SK-N-SH treated with all-trans-retinoic acid at 6 μM for 48 hours (cell line): ENCODE data around the gene HUS1.

Source experiments
- ARNTL ChIP-seq: fragments of 450-650 bp; formaldehyde crosslinking; IDR thresholded peaks from 2 replicates; pipeline ENCODE4 v1.5.0; 2020; ENCODE audit warnings: low read depth, mild to moderate bottlenecking, moderate library complexity, borderline replicate concordance
- OSR1 ChIP-seq: fragments of 250-450 bp; sonication (Bioruptor Pico); IDR thresholded peaks from 2 replicates; pipeline ENCODE4 v1.8.0; 2022; ENCODE audit warnings: moderate library complexity, mild to moderate bottlenecking, inconsistent platforms
- TOX ChIP-seq: fragments of 250-450 bp; sonication (Bioruptor Pico); IDR thresholded peaks from 2 replicates; pipeline ENCODE4 v1.8.0; 2021; ENCODE audit warnings: mild to moderate bottlenecking, moderate library complexity, borderline replicate concordance
- ZNF565 ChIP-seq: fragments of 450-650 bp; formaldehyde crosslinking; conservative IDR thresholded peaks from 2 replicates; pipeline ENCODE4 v1.5.0; 2020; ENCODE audit warnings: low read depth, mild to moderate bottlenecking, moderate library complexity
- ZNF70 ChIP-seq: fragments of 450-650 bp; formaldehyde crosslinking; IDR thresholded peaks from 2 replicates; pipeline ENCODE4 v1.5.0; 2020; ENCODE audit warnings: mild to moderate bottlenecking, moderate library complexity
- ZNF8 ChIP-seq: fragments of 450-650 bp; formaldehyde crosslinking; IDR thresholded peaks from 2 replicates; pipeline ENCODE4 v1.5.0; 2020; ENCODE audit warnings: mild to moderate bottlenecking, moderate library complexity
- TF ChIP-seq, protein P1 (sequence below): fragments of 250-450 bp; sonication (Bioruptor Pico); IDR thresholded peaks from 2 replicates; pipeline ENCODE4 v1.5.0; 2020; ENCODE audit warnings: mild to moderate bottlenecking, moderate library complexity
- TF ChIP-seq, protein P2 (sequence below): fragments of 250-450 bp; sonication (Bioruptor Pico); IDR thresholded peaks from 2 replicates; pipeline ENCODE4 v1.5.1; 2020; ENCODE audit warnings: low read depth, mild to moderate bottlenecking, moderate library complexity
- TF ChIP-seq, protein P3 (sequence below): fragments of 250-450 bp; sonication (Bioruptor Pico); IDR thresholded peaks from 2 replicates; pipeline ENCODE4 v1.8.0; 2020; ENCODE audit warnings: mild to moderate bottlenecking, moderate library complexity, borderline replicate concordance
- TF ChIP-seq, protein P4 (sequence below): fragments of 250-450 bp; sonication (Bioruptor Pico); IDR thresholded peaks from 2 replicates; pipeline ENCODE4 v1.8.0; 2021; ENCODE audit warnings: low read depth, mild to moderate bottlenecking, moderate library complexity, borderline replicate concordance

DNA sequence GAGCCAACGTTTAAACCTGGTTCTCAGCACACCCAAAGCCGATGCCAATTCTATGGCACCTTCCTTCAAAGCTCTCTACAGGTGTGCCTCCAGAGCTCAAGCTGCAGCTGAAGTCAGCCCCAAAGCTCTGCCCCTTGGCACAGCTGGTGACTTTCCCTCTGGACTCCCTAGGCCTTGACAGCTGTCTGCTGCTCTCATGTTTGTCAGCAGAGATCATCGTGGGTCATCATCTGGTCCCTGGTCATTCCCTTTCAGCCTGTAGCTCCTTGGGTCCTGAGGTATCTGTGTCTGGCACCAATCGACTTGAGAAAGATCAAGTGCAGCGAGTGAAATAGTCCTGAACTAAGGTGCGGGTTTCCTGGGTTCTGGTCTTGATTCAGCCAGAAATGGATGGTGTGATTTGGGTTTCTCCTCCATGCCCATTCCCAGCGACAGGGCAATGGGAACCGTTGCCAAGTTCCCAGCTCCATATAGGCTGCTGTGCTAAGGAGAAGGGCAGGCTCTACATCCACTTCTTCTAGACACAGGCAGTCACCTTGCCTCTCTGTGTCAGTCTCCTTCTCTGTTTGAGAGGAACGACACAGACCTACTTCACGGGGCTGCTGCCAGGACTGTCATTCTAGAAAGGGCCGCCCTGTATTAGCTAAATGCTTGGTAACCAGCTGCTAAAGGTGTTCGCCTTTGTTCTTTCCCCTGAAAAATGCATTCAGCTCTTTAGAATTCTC, 34.7 kb downstream of the HUS1 start:
- TF ChIP-seq ZNF70 (CRISPR knock-in tag) (no peak), ARNTL (no peak), TOX (CRISPR knock-in tag) (no peak), OSR1 (no peak), ZNF565 (CRISPR knock-in tag) (no peak), ZNF8 (CRISPR knock-in tag) (no peak)
- TF ChIP-seq, protein P1, sequence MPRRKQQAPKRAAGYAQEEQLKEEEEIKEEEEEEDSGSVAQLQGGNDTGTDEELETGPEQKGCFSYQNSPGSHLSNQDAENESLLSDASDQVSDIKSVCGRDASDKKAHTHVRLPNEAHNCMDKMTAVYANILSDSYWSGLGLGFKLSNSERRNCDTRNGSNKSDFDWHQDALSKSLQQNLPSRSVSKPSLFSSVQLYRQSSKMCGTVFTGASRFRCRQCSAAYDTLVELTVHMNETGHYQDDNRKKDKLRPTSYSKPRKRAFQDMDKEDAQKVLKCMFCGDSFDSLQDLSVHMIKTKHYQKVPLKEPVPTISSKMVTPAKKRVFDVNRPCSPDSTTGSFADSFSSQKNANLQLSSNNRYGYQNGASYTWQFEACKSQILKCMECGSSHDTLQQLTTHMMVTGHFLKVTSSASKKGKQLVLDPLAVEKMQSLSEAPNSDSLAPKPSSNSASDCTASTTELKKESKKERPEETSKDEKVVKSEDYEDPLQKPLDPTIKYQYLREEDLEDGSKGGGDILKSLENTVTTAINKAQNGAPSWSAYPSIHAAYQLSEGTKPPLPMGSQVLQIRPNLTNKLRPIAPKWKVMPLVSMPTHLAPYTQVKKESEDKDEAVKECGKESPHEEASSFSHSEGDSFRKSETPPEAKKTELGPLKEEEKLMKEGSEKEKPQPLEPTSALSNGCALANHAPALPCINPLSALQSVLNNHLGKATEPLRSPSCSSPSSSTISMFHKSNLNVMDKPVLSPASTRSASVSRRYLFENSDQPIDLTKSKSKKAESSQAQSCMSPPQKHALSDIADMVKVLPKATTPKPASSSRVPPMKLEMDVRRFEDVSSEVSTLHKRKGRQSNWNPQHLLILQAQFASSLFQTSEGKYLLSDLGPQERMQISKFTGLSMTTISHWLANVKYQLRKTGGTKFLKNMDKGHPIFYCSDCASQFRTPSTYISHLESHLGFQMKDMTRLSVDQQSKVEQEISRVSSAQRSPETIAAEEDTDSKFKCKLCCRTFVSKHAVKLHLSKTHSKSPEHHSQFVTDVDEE (CRISPR knock-in tag): no peak
- TF ChIP-seq, protein P2, sequence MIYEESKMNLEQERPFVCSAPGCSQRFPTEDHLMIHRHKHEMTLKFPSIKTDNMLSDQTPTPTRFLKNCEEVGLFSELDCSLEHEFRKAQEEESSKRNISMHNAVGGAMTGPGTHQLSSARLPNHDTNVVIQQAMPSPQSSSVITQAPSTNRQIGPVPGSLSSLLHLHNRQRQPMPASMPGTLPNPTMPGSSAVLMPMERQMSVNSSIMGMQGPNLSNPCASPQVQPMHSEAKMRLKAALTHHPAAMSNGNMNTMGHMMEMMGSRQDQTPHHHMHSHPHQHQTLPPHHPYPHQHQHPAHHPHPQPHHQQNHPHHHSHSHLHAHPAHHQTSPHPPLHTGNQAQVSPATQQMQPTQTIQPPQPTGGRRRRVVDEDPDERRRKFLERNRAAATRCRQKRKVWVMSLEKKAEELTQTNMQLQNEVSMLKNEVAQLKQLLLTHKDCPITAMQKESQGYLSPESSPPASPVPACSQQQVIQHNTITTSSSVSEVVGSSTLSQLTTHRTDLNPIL (CRISPR knock-in tag): no peak
- TF ChIP-seq, protein P3, sequence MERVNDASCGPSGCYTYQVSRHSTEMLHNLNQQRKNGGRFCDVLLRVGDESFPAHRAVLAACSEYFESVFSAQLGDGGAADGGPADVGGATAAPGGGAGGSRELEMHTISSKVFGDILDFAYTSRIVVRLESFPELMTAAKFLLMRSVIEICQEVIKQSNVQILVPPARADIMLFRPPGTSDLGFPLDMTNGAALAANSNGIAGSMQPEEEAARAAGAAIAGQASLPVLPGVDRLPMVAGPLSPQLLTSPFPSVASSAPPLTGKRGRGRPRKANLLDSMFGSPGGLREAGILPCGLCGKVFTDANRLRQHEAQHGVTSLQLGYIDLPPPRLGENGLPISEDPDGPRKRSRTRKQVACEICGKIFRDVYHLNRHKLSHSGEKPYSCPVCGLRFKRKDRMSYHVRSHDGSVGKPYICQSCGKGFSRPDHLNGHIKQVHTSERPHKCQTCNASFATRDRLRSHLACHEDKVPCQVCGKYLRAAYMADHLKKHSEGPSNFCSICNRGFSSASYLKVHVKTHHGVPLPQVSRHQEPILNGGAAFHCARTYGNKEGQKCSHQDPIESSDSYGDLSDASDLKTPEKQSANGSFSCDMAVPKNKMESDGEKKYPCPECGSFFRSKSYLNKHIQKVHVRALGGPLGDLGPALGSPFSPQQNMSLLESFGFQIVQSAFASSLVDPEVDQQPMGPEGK: no peak
- TF ChIP-seq, protein P4, sequence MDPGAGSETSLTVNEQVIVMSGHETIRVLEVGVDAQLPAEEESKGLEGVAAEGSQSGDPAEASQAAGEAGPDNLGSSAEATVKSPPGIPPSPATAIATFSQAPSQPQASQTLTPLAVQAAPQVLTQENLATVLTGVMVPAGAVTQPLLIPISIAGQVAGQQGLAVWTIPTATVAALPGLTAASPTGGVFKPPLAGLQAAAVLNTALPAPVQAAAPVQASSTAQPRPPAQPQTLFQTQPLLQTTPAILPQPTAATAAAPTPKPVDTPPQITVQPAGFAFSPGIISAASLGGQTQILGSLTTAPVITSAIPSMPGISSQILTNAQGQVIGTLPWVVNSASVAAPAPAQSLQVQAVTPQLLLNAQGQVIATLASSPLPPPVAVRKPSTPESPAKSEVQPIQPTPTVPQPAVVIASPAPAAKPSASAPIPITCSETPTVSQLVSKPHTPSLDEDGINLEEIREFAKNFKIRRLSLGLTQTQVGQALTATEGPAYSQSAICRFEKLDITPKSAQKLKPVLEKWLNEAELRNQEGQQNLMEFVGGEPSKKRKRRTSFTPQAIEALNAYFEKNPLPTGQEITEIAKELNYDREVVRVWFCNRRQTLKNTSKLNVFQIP (CRISPR knock-in tag): no peak
